Left renal cortex interstitium (tissue), 4 donors: ENCODE results near the gene ARPIN. TPM values are rescaled to one million over a fixed set of nuclear protein-coding genes. Genes with fewer than 3 reads are reported as not detected.
"Not testable (repeated sequence)": the region's sequence is repeated elsewhere in the genome, so short reads cannot be mapped to it uniquely, and the experiment has no call there.

ENCODE experiments used
- DNase-seq, 4 donors: peaks; one replicate each; pipeline ENCODE4 v3.0.0-alpha.2; 2013; ENCODE audit warnings: low read depth in 4 of 4, low spot score in 2 of 4, missing footprints in 1 of 4
- polyA plus RNA-seq, 4 donors: library from polyadenylated mRNA; unstranded; fragments of 120-200 nt; gene quantifications; one replicate each; pipeline ENCODE4 v1.2.1, GENCODE V29; 2013; ENCODE audit not compliant: insufficient read length in 4 of 4

Gene ARPIN
- polyA plus RNA-seq, 4 donors, result 25.9 to 30.9 (median 28.8) TPM

DNA sequence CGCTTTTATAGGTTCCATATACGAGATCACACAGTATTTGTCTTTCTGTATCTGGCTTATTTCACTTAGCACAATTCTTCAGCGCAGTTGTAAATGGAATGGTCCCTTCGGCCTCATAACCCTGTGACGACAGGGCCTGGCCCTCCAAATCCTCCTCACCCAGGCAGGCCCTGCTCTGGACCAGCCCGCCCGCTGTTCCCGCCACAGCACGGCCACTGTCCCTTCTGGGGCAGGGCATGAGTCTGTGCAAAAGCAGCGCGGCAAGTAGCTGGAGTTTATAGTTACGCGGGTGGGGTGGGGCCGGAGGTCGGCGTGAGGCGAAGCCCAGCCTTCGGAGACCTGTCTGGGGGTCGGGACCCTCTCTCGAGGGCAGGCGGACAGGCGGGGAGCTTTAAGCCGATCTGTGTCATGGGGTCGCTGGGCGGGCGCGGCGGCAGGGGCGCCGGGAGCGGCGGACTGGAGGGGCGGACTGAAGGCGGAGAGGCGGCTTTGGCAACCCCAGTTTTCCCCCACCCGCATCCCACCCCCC, 543 bp downstream of the ARPIN start:
- no peak for DNase-seq

GRCh38 chr15:89910891-89911626, 1.7 kb downstream of the ARPIN start:
- DNase-seq, result no peak

- no peak for DNase-seq
These were observed 3.1 kb downstream of the ARPIN start for GRCh38 chr15:89909611-89910010.

GRCh38 chr15:89908226-89908625, 4.5 kb downstream of the ARPIN start:
- no peak for DNase-seq

DNA sequence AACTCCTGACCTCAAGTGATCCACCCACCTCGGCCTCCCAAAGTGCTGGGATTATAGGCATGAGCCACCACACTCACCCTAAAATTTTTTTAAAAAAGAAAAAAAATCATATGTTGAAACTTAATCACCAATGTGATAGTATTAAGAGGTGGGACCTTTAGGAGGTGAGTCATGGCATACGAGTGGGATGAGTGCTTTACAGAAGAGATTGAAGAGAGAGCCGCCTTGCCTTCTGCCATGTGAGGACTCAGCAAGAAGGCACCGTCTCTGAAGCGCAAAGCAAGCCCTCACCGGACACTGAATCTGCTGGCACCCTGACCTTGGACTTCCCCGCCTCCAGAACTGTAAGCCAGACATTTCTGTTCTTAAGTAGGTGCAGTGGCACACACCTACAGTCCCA, 5.5 kb downstream of the ARPIN start:
- DNase-seq, result no peak

DNA sequence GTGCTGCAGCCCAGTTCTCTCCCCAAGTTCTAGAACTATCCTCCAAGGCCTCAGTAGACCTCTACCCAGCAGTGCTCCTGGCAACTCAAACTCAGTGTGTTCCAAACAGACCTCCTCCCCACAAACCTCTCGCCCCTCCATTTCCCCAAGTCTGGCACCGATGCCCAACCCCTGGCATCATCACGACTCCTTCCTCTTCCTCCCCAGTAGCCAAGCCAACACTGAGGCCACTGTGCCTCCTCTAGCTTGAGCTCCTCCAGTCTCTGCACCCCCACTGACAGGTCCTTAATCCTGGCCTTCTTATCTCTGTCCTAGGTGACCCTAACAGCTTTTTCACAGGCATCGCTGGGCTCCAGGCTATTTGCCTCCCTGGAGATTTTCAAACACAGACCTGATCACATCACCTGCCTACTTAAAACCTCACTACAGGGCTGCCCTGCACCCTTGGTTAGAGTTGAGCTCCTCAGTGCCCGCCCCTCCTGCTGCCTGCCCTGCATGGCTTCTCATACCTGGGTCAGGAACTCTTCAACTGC, 6.8 kb downstream of the ARPIN start:
- no peak for DNase-seq

DNA sequence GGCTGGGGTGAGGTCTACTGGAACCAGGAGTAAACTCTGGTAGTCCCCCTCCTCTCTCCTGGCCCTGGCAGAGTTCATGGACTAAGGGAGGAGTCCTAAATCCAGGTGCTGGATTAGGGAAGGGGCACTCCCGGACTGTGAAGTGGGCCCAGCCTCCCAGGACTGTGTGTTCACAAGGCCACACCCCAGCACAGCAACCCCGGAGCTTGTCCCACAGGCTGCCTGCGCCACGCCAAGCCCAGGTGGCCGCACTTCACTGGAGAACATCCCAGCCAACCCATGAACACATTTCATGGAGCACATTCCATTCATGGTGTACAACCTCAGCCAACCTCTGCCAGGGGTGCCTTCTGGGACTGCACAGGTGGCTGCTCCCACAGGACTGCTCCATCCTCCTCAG, 8.2 kb downstream of the ARPIN start:
- DNase-seq, result no peak

GRCh38 chr15:89903858-89904130, 9.0 kb downstream of the ARPIN start:
- DNase-seq, result no peak

DNA sequence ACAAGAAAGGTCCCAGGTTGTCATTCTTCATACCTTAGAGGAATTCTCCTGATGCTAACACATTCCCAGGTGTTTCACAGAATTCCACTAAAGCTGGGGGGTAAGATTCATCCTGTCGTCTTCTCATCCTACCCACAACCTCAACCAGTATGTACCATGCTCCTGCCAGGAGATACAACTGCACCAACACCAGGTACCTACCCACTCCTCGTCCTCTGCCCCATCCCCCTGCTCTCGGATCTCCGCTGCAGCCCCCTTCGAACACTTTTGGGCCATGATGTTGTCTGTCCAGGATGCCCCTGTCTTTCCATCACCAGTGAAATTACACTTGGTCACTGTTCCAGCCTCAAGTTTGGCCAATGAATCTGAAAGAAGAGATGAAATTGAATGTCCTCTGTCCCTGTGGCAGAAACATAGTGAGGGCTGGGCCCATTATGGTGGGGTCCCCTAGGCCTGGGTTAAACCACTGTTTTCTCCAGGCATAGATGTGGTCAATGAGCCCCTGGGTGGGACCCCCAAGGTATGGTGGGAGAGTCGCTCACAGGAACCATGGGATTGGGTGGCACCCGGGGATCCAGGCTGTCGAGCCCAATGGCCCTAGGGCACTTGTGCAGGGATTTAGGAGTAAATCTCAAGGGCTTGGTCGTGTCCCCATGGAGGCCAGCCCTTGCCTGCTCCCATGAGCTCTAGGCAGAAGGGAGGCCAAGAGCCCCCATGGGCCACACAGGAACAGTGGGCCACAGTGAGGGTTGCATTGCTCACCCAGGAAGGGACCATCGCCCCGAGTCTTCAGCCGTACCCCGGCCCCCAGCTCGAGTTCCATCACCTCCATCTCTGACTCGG, 9.5 kb downstream of the ARPIN start:
- DNase-seq, result no peak

- no peak for DNase-seq
These were observed 11.9 kb downstream of the ARPIN start for GRCh38 chr15:89900849-89901248.

- DNase-seq, result no peak
These were observed 12.7 kb downstream of the ARPIN start for GRCh38 chr15:89899951-89900567.

DNA sequence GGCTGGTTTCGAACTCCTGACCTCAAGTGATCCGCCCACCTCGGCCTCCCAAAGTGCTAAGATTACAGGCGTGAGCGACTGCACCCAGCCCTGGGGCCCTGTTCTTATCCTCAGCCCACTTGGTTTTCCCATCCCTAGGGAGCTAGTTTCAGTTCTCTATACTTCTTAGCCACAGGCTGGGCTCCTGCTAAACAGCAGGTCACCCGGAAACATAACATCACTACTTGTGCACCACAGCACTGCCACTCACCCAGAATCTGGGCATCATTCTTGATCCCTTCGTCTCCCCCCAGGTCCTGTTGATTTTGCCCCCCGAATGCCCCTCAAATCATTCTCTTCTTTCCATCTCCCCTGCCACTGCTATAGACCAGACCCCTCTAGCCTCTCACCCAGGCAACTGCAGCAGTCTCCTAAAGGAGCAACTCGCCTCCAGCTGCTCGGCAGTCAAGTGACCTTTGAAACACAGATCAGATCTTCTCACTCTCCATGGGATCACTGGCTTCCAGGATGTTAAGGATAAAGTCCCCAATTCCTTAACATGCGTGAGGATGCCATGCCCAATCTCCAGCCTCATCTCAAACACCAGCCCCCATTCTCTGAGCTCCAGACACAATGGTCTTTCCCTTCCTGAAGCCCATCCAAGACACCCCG, 13.3 kb downstream of the ARPIN start:
- DNase-seq, result no peak

DNA sequence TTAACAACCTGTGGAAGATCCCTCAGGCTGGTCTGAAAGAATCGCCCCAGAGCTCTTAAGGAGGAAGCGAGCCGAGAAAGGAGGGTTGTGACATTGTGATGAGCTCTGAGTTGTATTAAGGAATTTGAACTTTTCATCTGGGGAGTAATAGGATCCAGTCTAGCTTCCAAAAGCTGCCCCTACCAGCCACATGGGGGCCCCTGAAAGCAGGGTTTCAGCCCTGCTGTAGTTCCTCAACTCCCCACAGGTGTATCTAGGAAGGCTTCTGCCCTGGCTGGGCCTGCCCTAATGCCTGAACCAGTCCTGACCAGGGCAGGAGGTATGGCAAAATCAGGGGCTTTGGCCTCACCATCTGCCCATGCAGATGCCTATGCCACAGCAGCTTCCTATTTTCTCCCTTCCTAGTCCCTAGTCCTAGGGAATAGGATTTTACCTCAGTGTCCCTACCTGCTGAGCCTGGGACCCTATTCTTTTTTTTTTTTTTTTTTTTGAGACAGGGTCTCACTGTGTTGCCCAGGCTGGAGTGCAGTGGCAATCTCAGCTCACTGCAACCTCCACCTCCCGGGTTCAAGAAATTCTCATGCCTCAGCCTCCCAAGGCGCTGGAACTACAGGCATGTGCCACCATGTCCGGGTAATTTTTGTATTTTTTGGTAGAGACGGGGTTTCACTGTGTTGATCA, 14.0 kb downstream of the ARPIN start:
- no peak for DNase-seq

DNA sequence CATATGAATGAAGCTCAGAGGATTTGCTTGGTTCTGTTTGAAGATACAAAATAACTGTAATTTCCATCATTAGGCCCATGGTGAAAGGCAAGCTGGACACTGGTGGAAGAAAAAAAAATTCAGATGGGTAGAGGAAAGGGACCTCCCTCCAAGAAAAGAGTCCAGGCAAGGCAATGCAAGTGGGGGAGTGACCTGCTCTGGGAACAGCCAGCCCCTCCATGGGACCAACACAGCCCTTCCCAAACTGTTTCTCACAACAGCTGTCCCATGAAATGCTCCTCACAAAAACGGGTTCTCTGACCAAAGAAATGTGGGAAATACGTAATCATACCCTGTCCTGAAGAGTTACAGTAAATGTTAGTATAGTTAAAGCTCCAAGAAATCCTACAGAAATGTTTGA, 14.6 kb downstream of the ARPIN start:
- DNase-seq, result no peak

DNA sequence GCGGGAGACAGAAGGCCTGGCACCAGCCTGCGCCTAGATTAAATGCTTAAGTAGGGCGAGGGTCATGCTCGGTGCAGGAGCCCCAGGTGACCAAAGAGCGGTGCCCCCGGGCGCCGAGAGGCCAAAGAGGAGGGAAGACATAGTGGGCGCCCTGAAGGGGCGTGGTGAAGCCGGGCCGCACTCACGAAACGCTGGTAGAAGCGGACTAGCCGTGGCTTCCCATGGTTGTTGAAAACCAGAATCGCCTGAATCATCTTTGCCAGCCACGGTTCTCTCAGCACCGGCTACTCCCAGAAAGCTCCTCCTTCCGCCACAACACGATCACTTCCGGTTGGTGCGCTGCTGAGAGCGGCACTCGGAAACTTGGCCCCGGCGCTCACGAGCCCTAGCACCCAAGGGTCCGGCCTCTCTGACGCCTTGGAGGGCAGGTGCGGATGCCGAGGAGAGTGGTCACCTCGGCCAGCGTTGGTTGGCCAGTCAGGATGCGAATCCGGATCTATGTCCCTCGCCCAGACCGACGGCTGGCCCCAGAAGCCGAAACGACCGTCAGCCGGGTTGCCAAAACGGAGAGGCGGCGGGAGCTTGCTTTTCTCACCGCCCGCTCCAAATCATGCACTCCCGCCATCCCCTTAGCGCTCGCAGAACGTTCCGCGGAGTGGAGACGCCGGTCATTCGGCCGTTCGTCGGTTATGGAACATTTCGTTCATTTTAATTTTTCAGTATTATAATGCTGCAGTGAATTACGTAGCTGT, 18.9 kb downstream of the ARPIN start, which contains the start of gene AP3S2:
AP3S2 (minus strand) TSS at position 299 of the 752 bp plus-strand sequence; CDS start at position 254, 45 bp downstream.
- DNase-seq, result peak; percentile 84 to 94 (median 93)

DNA sequence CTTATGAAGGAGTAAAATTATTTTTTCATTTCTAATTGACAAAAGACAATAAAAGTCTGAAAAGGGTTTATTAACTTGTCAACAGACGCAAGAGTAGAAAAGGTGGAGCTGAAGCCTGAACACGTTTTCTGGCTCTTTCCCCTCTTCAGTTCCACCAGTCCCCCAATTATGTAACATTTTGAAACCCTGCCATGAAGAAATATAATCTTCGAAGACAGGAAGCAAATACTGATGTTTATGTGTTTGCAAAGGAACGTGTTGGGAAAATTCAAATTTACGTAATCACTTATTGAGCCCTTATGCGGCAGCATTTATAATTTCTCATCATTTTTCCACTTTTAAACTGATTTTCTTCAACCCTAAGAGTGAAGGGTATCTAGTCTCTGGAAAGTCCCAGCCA, 19.7 kb downstream of the ARPIN start:
- DNase-seq, result no peak

DNA sequence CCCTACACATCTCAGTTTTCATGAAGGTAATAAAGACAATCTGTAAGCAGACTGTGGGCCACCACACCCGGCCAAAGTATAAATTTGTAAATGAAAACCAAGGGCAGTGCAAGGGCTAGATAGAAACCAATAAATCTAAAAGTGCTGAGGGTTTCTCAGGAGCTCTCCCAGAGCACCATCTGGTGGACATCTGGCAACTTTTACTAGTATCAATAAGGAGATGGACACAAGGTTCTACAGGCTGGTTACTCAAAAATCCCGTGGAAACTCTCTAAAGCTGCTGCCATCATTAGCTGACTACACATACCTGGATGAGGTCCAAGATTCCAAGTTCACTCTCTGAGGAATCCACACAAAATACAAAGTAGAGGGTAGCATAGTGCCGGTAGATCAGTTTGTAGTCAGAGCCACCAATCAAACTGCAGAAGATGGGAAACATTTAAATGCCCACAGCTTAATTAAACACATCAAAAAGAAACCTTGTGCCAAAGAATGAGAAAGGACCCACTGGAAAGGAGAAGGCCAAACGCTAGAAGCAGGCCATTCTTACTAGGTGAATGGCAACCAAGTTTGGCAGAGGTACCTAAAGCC, 24.4 kb downstream of the ARPIN start:
- DNase-seq, result no peak

- DNase-seq, result no peak
These were observed 27.1 kb downstream of the ARPIN start for GRCh38 chr15:89885611-89886010.

DNA sequence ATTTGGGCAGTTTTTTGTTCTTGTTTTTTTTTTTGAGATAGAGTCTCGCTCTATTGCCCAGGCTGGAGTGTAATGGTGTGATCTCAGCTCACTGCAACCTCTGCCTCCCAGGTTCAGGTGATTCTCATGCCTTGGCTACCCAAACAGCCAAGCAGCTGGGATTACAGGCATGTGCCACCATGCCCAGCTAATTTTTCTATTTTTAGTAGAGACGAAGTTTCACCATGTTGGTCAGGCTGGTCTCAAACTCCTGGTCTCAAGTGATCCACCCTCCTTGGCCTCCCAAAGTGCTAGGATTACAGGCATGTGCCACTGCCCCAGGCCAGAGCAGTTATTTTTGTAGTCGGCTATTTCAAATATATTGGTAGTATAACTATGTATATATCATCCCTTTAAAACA, 27.6 kb downstream of the ARPIN start:
- not testable (repeated sequence) for DNase-seq
